Neural progenitor cell (in vitro differentiated cells): Measurements from ENCODE around the gene PDCL2.

Experiments used
- CTCF ChIP-seq: fragments of 200-600 bp; sonication (generic); IDR thresholded peaks from 2 replicates; pipeline ENCODE4 v1.5.1; 2017; ENCODE audit warnings: antibody characterized with exemption, mild to moderate bottlenecking
- EZH2phosphoT487 ChIP-seq: fragments of 200-600 bp; sonication (generic); IDR thresholded peaks from 2 replicates; pipeline ENCODE4 v1.6.1; 2017; ENCODE audit warnings: antibody characterized with exemption

GRCh38 chr4:55518442-55518841 is 73.6 kb downstream of the PDCL2 start:
- TF ChIP-seq CTCF, result no peak
- TF ChIP-seq EZH2phosphoT487, result no peak
